ENCODE results near the gene CPSF7.
A peak's percentile ranks its signal among the peaks of the same experiment; 100 is the strongest.
"Not testable (repeated sequence)": the region's sequence is repeated elsewhere in the genome, so short reads cannot be mapped to it uniquely, and the experiment has no call there.

The CPSF7 gene, protein sequence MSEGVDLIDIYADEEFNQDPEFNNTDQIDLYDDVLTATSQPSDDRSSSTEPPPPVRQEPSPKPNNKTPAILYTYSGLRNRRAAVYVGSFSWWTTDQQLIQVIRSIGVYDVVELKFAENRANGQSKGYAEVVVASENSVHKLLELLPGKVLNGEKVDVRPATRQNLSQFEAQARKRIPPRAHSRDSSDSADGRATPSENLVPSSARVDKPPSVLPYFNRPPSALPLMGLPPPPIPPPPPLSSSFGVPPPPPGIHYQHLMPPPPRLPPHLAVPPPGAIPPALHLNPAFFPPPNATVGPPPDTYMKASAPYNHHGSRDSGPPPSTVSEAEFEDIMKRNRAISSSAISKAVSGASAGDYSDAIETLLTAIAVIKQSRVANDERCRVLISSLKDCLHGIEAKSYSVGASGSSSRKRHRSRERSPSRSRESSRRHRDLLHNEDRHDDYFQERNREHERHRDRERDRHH

GRCh38 chr11:61429691-61430582 is at the start of gene CPSF7, which contains the start of gene SDHAF2:
CPSF7 (minus strand) TSS chr11:61429975; CDS start chr11:61429235, 740 bp downstream.
SDHAF2 (plus strand) TSS chr11:61430124; CDS start chr11:61430147, 23 bp downstream.
- peak; percentile 99 for DNase-seq

DNA sequence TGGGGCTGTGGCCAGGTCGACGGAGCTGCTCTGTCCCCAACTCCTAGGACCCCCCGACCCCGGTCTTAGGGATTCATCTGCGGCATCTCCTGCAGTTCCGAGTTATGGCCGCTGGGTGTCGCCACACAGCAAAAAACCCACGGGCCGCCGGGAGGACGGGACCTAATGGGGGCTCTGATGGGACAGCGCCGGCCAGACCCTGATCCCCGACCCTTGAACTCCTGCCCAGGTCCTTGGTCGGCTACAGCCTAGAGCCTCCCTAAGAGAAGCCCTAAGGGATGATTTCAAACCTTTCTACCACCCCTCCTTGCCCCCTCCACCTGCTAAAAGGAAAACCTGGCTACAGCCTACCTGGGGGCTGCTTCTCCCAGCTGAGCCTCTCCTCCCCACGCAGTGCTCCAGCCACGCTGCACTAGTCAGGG is 48.0 kb upstream of the CPSF7 start:
- DNase-seq = peak; percentile 77

GRCh38 chr11:61477126-61477525 is 47.4 kb upstream of the CPSF7 start:
- no peak for DNase-seq

GRCh38 chr11:61476371-61476770 is 46.6 kb upstream of the CPSF7 start:
- DNase-seq = no peak

DNA sequence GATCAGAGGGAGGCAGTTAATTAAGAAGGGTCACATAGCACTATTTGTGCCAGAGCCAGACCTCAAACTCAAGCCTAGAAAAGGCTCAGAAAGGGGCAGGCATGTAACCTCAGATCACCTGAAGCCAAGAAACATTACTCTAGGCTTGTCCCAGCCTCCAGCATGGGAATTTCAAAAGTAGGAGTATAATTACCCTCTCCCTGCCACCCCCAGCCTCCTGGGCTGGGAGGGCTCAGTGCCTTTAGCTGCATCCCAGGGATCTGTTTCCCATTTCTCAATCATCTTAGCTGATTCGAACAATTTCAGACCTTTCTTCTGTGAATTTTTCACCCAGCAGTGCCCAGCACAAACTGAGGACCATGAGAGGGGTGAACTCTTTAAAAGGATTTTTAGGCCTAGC is 45.7 kb upstream of the CPSF7 start:
- DNase-seq = no peak

- no peak for DNase-seq
Observed at GRCh38 chr11:61474013-61474643, 44.4 kb upstream of the CPSF7 start.

DNA sequence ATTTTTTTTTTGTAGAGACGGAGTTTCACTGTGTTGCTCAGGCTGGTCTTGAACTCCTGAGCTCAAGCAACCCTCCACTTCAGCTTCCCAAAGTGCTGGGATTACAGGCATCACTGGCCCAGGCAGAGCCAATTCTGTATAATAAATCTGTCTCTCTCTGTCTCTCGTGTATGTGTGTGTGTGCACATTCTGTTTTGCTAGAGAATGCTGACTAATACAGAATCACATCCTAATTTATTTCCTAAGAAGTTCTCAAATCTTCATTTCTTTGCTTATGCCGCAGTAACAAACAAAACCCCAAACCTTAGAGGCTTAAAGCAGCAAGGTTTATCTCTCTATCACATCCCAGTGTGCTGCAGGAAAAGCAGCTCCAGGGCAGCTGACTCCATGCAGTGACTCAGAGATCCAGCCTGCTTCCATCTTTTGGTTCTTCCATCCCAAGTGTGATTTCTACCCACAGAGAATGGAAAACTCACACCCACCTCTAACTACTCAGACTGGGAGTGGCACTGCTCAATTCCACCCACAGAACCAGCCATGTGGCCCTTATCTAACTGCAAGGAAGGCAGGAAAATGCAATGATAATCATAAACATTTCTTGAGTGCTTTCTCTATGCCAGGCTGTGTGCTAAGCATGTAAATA is 43.7 kb upstream of the CPSF7 start:
- DNase-seq = no peak

DNA sequence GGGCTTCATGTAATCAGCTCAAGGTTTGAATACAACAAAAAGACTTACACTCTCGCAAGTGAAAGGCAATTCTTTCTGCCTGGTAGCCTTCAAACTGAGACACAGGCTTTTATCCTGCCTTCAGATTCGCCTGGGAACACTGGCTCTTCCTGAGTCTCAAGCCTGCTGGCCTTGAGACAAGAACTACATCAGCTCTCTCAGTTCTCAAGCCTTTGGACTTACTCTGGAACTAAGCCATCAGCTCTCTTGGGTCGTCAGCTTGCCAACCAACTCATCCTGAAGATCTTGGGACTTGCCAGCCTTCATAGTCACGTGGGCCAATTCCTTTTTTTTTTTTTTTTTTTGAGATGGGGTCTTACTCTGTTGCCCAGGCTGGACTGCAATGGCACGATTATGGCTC is 43.1 kb upstream of the CPSF7 start:
- DNase-seq = no peak

GRCh38 chr11:61472282-61472681 is 42.5 kb upstream of the CPSF7 start:
- no peak for DNase-seq

- DNase-seq = no peak
Observed at GRCh38 chr11:61468002-61468401, 38.2 kb upstream of the CPSF7 start.

DNA sequence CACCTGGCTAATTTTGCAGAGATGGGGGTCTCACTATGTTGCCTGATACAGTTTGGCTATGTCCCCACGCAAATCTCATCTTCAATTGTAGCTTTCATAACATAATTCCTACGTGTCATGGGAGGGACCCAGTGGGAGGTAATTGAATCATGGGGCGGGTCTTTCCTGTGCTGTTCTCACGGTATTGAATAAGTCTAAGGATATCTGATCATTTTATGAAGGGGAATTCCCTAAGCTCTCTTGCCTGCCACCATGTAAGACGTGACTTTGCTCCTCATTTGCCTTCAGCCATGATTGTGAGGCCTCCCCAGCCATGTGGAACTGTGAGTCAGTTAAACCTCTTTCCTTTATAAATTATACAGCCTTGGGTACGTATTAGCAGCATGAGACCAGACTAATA is 37.8 kb upstream of the CPSF7 start:
- not testable (repeated sequence) for DNase-seq

DNA sequence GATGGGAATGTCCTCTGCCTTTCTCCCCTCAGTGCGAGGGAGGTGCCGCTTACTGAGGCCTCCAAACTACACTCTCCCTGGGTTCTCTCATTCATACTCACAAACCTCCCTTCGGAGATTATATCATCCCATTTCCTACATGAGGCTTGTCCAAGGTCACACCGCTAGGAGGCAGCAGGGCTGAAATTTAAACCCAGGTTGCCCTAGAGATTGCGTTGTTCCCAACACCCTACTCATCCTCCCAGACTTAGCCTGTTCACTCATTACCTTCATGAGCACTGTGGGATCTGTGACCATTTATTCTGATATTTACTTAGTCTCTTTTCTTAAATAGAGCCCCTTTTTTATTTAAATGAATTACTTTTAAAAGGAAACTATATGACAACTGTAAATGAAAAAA is 31.2 kb upstream of the CPSF7 start:
- no peak for DNase-seq

- no peak for DNase-seq
Observed at GRCh38 chr11:61460474-61460881, 30.7 kb upstream of the CPSF7 start.

DNA sequence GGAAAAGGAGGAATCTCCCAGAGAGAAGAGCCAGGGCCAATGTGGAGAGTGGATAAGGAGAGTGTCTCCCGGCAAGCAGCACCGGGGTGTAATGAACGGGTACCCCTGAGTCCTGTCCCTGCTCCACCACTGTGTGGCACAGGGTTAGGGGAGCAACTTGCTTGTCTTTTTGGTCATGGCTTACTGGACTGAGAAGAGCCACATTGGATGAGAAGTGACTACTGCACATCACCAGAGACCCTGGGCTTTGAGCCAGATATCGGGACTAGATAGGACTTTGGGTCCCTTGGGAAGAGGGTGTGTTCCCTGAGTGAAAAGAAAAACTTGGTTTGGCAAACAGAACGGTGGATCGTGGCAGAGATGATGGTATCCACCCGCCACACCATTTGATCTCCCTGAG is 24.7 kb upstream of the CPSF7 start:
- DNase-seq = no peak

DNA sequence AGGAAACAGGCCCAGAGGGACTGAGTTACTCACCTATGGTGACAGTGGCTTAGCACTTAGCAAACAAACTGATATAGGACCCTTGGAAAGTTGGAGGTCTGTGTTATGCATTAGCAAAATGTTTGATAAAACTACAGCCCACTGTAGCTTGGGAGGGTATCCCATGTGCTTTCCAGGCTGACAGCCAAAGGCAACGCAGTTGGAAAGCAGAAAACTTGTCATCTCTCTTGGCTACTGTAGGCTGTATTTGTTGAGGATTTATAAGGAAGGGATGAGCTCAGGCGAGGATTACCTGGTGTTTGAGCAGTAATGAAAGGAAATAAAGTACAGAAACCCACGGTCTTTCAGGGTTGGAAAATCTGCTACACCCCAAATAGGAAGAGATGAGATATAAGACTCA is 23.9 kb upstream of the CPSF7 start:
- no peak for DNase-seq

DNA sequence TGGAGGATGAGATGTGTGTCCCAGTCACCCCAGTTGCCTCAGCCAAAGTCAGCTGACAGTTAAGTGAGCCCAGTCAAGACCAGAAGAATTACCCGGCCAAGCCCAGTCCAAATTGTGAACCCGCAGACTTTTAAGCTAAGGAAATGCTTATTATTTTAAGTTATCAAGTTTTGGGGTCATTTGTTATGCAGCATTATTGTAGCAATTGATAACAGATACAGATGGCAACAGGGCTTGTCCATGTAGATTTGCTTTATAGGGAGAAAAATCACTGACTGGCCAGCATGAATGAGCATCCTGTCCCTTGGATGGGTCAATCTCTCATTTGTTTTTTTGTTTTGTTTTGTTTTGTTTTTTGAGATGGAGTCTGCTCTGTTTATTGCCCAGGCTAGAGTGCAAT is 23.1 kb upstream of the CPSF7 start:
- no peak for DNase-seq

DNA sequence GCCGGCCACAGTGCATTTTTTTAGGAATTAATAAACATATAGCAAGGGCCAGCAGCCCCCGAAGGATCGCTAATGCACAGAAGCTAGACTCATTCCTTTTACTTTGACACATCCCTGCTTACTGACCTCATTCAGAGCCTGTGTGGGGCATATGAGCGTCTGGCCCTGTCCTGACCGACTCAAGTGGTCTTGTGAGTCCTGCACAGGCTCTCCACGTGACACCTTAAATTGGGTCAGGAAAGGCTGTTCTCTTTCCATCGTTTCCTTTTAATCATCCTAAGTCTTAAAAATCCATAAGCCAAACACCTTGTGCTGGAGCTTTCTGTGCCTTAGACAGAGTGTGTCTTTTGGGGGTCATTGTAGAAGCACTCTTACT is 18.8 kb upstream of the CPSF7 start:
- no peak for DNase-seq

DNA sequence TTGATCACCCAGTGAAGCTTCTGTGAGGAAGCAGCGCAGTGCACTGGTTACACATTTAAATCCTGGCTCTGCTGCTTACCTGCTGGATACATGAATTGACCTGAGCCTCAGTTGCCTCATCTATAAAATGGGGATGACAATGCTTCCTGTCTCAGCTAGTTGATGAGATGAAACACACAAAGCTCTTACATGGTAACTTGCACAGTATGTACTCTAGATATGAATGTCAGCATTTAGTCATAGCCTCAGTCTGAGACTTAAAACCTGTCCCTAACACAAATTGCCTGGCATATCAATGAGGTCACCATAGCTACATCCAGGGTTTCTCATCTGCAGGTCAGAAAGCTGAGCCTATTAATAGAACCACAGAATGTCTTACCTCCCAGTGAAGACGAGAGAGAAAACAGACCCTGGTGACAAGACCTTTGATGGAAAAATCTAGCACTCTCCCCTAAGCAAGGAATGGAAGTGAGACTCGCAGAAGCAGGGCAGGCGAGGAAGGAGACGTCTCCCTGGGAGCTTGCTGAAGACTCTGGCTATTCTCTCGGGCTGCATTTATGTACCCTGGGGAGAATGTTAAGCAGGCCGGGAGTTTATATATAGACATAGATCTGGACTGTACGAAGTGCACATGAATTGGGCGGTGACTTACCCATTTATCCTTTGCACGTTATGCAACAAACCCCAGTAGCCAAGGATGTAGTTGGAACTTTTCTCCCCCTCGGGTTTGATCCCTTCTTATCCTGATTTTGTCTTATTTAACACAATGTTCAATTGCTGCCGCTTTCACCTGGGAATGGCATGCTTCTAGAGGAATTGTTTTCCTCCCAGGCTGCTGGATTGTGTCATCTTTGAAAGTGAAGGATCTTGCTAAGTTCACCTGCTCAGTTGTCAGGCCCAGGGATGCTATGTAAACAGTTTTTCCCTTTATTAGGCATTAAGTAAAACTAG is 18.1 kb upstream of the CPSF7 start:
- no peak for DNase-seq

DNA sequence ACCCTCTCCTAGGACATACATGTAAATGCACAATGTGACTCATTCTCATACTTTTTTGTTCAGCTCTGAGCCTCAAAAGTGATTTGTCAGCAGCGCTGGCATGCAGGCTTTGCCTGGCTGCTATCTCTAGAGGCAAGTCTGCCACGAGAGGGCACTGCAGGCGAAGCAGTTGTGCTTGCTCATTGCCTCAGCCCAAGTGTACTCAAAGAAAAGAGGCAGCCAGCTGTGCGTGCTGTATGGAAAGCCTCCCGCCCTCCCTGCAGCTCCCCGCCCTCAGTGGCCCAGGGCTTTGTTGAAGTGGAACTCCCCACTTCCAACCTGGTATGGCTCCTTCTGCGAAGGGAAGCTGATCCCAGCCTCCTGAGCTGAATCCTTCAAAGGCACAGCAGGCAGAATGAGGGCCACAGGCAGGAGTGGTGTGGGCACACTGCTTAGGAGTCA is 16.5 kb upstream of the CPSF7 start:
- peak; percentile 90 for DNase-seq

GRCh38 chr11:61445516-61445915 is 15.7 kb upstream of the CPSF7 start:
- no peak for DNase-seq

DNA sequence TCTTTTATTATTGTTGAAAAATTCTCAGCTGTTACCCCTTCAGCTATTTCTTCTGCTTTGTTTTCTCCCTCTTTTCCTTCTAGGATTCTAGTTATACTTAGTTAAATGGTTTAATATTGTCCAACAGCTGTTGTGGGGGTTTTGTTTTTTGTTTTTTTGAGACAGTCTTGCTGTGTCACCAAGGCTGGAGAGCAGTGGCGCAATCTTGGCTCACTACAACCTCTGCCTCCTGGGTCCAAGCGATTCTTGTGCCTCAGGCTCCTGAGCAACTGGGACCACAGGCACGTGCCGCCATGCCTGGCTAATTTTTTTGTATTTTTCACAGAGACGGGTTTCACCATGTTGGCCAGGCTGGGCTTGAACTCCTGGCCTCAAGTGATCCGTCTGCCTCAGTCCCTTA is 12.8 kb upstream of the CPSF7 start:
- no peak for DNase-seq

- no peak for DNase-seq
Observed at GRCh38 chr11:61439615-61440014, 9.8 kb upstream of the CPSF7 start.
